Effector memory CD4-positive, alpha-beta T cell (primary cell): ENCODE data around the gene COPG2.

Experiments used
- DNase-seq, 3 donors: peaks; one replicate each; pipeline ENCODE4 v3.0.0-alpha.2; 2020
- H3K27ac ChIP-seq: 2 replicates; pipeline ENCODE4 v1.7.0; 2013; ENCODE audit warnings: mild to moderate bottlenecking, low read length, moderate library complexity; ENCODE audit not compliant: insufficient read depth, poor library complexity, severe bottlenecking
- H3K27me3 ChIP-seq: replicated peaks from 2 replicates; pipeline ENCODE4 v1.7.0; 2013; ENCODE audit warnings: mild to moderate bottlenecking, low read length; ENCODE audit not compliant: insufficient read depth, control insufficient read depth, poor library complexity, severe bottlenecking
- H3K36me3 ChIP-seq: 2 replicates; pipeline ENCODE4 v1.7.0; 2013; ENCODE audit warnings: mild to moderate bottlenecking, low read length, moderate library complexity; ENCODE audit not compliant: control insufficient read depth, insufficient read depth
- H3K4me1 ChIP-seq: 2 replicates; pipeline ENCODE4 v1.7.0; 2013; ENCODE audit warnings: low read length, mild to moderate bottlenecking; ENCODE audit not compliant: control insufficient read depth, insufficient read depth, poor library complexity, severe bottlenecking
- H3K4me3 ChIP-seq: 2 replicates; pipeline ENCODE4 v1.7.0; 2013; ENCODE audit warnings: low read length, low read depth, mild to moderate bottlenecking; ENCODE audit not compliant: insufficient read depth, poor library complexity, severe bottlenecking
- H3K9me3 ChIP-seq: 2 replicates; pipeline ENCODE4 v1.7.0; 2013; ENCODE audit warnings: mild to moderate bottlenecking, low read length, moderate library complexity; ENCODE audit not compliant: control insufficient read depth

COPG2 gene

DNA sequence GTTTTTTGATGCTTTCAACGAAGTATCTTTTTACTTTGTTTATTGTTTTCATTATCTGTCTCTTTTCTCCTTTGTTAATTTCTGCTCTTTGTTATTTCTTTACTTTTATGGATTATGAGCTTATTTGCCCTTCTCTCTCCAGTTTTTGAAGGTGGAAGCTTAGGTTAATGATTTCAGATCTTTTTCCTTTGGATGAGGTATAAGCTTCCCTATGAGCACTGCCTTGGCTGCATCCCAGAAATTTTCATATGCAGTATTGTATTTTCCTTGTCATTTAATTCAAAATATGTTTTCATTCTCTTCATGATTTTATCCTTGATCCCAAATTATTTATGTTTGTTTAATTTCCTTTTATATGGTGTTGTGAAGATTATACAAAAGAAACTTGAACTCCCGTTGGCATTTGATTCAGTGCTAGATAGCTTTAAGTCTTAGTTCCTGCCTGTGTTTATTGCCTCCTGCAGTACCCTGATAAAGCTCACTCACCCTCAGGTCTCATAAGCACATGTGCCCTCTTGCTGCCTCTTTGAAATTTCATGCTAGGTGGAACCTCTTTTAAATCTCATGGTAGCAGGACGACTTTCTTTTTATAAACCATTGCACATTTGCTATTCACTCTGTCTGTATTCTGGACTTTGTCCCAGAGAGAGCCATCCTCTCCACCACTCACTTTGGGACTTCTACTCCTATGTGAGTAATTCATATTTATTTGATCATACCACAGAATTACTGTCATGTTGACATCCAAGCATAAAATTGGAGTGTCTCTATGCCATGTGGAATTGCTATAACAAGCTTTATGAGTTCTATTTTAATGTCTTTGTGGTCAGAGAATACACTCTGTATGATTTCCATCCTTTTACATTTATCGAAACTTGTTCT lies 204.8 kb downstream of the COPG2 start:
- H3K4me1 ChIP-seq: no peaks in the 10 kb centered on the region
- H3K4me3 ChIP-seq: no peak overlapping the region
- H3K9me3 ChIP-seq: no peaks in the 10 kb centered on the region
- no peak overlapping the region for H3K27ac ChIP-seq
- no peak for DNase-seq
- H3K36me3 ChIP-seq: no peaks in the 10 kb centered on the region
- H3K27me3 ChIP-seq: no peaks in the 10 kb centered on the region

DNA sequence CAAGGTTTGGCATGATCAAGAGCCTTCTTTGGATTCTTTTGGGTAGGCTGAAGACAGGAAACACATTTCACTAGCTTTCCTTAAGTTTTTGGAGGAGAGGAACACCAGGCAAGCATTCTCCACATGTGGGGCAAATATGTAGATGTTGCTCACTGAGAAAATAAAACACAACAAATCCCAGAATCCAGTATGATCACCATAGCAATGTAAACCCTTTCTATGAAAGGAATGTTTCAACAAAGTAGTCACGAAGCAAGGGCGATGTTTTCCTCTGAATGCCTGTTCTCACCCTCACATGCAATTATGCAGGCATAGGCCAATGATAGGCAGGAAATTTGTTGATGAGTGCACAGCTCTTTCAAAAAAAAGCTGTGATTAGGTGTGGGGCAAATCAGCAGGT lies 207.3 kb downstream of the COPG2 start:
- no peaks in the 10 kb centered on the region for H3K36me3 ChIP-seq
- no peak for DNase-seq
- no peaks in the 10 kb centered on the region for H3K27me3 ChIP-seq
- no peaks in the 10 kb centered on the region for H3K9me3 ChIP-seq
- no peak overlapping the region for H3K4me3 ChIP-seq
- no peak overlapping the region for H3K27ac ChIP-seq
- H3K4me1 ChIP-seq: no peaks in the 10 kb centered on the region

DNA sequence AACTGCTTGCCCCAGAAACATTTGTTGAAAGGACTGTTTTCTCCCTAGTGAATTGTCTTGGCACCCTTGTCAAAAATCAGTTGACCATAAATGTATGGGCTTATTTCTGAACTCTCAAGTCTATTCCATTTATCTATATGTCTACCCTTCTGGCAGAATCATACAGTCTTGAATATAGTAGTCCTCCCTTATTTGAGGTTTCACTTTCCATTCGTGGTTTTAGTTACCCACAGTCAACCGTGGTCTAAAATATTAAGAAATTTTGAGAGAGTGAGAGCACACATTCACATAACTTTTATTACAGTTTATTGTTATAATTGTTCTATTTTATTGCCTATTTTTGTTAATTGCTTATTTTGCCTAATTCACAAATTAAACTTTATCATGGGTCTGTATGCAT lies 210.3 kb downstream of the COPG2 start:
- Histone ChIP-seq H3K4me3 (no peak overlapping the region), H3K27ac (no peak overlapping the region)

More for the DNA sequence above, 210.3 kb downstream of the COPG2 start:
- no peaks in the 10 kb centered on the region for H3K4me1 ChIP-seq
- H3K9me3 ChIP-seq: no peaks in the 10 kb centered on the region
- no peak for DNase-seq
- no peaks in the 10 kb centered on the region for H3K27me3 ChIP-seq
- no peaks in the 10 kb centered on the region for H3K36me3 ChIP-seq
